H1 (cell line): ENCODE results near the gene SPRR1B. TPM values are rescaled to one million over a fixed set of nuclear protein-coding genes. Genes with fewer than 3 reads are reported as not detected.

Source experiments
- CTCF ChIA-PET: fragments of 300-600 bp; sonication (Branson Sonifier 250); formaldehyde crosslinking; loops from one replicate; lab custom pipeline; 2021; ENCODE audit not compliant: partially characterized antibody; lab: Charles Lee
- POLR2A ChIA-PET: fragments of 300-600 bp; sonication (Branson Sonifier 250); formaldehyde crosslinking; loops from one replicate; lab custom pipeline; 2021; ENCODE audit warnings: inconsistent platforms; ENCODE audit not compliant: partially characterized antibody; lab: Charles Lee
- DNase-seq, 2 experiments: peaks; one replicate each; pipeline versions ENCODE4 v3.0.0 to v3.0.0-alpha.2; 2010 to 2022; ENCODE audit warnings: low spot score in 2 of 2, low read depth in 1 of 2, mixed read lengths in 1 of 2
- FAIRE-seq: peaks from 2 replicates; lab custom pipeline; 2011; peaks lifted over from hg19 to GRCh38; lab: Jason Lieb, UNC
- H2AFZ ChIP-seq: 2 replicates; pipeline ENCODE4 v1.8.1; 2012; ENCODE audit warnings: low read length, inconsistent platforms
- H2AK5ac ChIP-seq: 2 replicates; pipeline ENCODE4 v1.6.1; 2013; ENCODE audit warnings: low read depth, low read length
- H2BK120ac ChIP-seq: replicated peaks from 2 replicates; pipeline ENCODE3; 2013; ENCODE audit warnings: low read depth, low read length, inconsistent platforms
- H2BK12ac ChIP-seq: 2 replicates; pipeline ENCODE4 v1.6.1; 2013; ENCODE audit warnings: low read depth, low read length
- H2BK15ac ChIP-seq: 2 replicates; pipeline ENCODE4 v1.6.1; 2013; ENCODE audit warnings: low read length
- H2BK20ac ChIP-seq: 2 replicates; pipeline ENCODE4 v1.6.1; 2013; ENCODE audit warnings: low read length
- H2BK5ac ChIP-seq: 2 replicates; pipeline ENCODE4 v1.6.1; 2013; ENCODE audit warnings: low read depth, low read length
- H3K14ac ChIP-seq: 2 replicates; pipeline ENCODE4 v1.6.1; 2013; ENCODE audit warnings: inconsistent platforms; ENCODE audit not compliant: insufficient read length
- H3K18ac ChIP-seq: 2 replicates; pipeline ENCODE4 v1.6.1; 2013; ENCODE audit warnings: low read length; ENCODE audit errors: extremely low read depth
- H3K23ac ChIP-seq: 2 replicates; pipeline ENCODE4 v1.6.1; 2013; ENCODE audit warnings: inconsistent platforms; ENCODE audit not compliant: insufficient read length
- H3K23me2 ChIP-seq: 2 replicates; pipeline ENCODE4 v1.6.1; 2013; ENCODE audit warnings: low read depth, low read length
- H3K27ac ChIP-seq: 2 replicates; pipeline ENCODE4 v1.6.1; 2011; ENCODE audit warnings: low read depth, low read length, inconsistent platforms
- H3K27me3 ChIP-seq, 4 experiments: replicated peaks in 1 of 4; 1 replicate in 1 of 4; 2 replicates in 3 of 4; pipeline versions ENCODE4 v1.6.1 to v1.8.1; 2011 to 2013; ENCODE audit warnings: low read length in 3 of 4, mild to moderate bottlenecking in 3 of 4, inconsistent platforms in 2 of 4, mixed read lengths in 2 of 4, moderate library complexity in 1 of 4; ENCODE audit not compliant: control insufficient read depth in 3 of 4, insufficient read depth in 3 of 4; ENCODE audit errors: extremely low read depth in 1 of 4
- H3K36me3 ChIP-seq, 4 experiments: 2 replicates each; pipeline versions ENCODE4 v1.6.1 to v1.8.1; 2011 to 2013; ENCODE audit warnings: mild to moderate bottlenecking in 4 of 4, low read length in 3 of 4, moderate library complexity in 2 of 4, control low read depth in 1 of 4, inconsistent platforms in 1 of 4; ENCODE audit not compliant: insufficient read depth in 4 of 4, control insufficient read depth in 2 of 4
- H3K4ac ChIP-seq: replicated peaks from 2 replicates; pipeline ENCODE3; 2013; ENCODE audit warnings: low read length, low read depth, mixed read lengths, inconsistent platforms; ENCODE audit not compliant: insufficient read length
- H3K4me1 ChIP-seq, 4 experiments: replicated peaks in 1 of 4; 1 replicate in 1 of 4; 2 replicates in 3 of 4; pipeline versions ENCODE4 v1.6.1 to v1.8.1; 2011 to 2013; ENCODE audit warnings: low read length in 3 of 4, inconsistent platforms in 2 of 4, mixed read lengths in 1 of 4; ENCODE audit not compliant: insufficient read depth in 4 of 4, control insufficient read depth in 3 of 4
- H3K4me2 ChIP-seq, 2 experiments: 2 replicates each; pipeline versions ENCODE4 v1.6.1 to v1.8.1; 2011 to 2013; ENCODE audit warnings: low read depth in 2 of 2, low read length in 2 of 2, control low read depth in 1 of 2, inconsistent platforms in 1 of 2, mild to moderate bottlenecking in 1 of 2; ENCODE audit not compliant: insufficient read depth in 1 of 2
- H3K4me3 ChIP-seq, 4 experiments: fragments of 200-600, 300-600 bp in 1 of 4; sonication (generic), shearing (Covaris generic), sonication (Bioruptor Twin) in 1 of 4; 2 replicates each; pipeline versions ENCODE4 v1.5.1 to v1.8.1; 2011 to 2016; ENCODE audit warnings: low read length in 4 of 4, low read depth in 3 of 4, control low read depth in 2 of 4, inconsistent platforms in 2 of 4, mild to moderate bottlenecking in 2 of 4, mixed read lengths in 1 of 4, moderate library complexity in 1 of 4; ENCODE audit not compliant: insufficient read depth in 2 of 4; ENCODE audit errors: extremely low read depth in 1 of 4
- H3K56ac ChIP-seq: replicated peaks from 2 replicates; pipeline ENCODE3; 2013; ENCODE audit warnings: low read depth, mild to moderate bottlenecking, mixed read lengths, low read length, inconsistent platforms; ENCODE audit not compliant: insufficient read length
- H3K79me1 ChIP-seq: 2 replicates; pipeline ENCODE4 v1.6.1; 2013; ENCODE audit warnings: low read depth, low read length, control low read depth
- H3K79me2 ChIP-seq, 2 experiments: 2 replicates each; pipeline versions ENCODE4 v1.6.1 to v1.8.1; 2012 to 2013; ENCODE audit warnings: low read length in 2 of 2, mild to moderate bottlenecking in 2 of 2, inconsistent platforms in 1 of 2; ENCODE audit not compliant: insufficient read depth in 2 of 2, control insufficient read depth in 1 of 2
- H3K9ac ChIP-seq, 4 experiments: replicated peaks in 1 of 4; 1 replicate in 1 of 4; 2 replicates in 3 of 4; pipeline versions ENCODE4 v1.6.1 to v1.8.1; 2011 to 2013; ENCODE audit warnings: low read depth in 3 of 4, low read length in 3 of 4, control low read depth in 2 of 4, mild to moderate bottlenecking in 2 of 4, moderate library complexity in 2 of 4, inconsistent platforms in 1 of 4; ENCODE audit errors: extremely low read depth in 1 of 4
- H3K9me3 ChIP-seq, 2 experiments: 2 replicates each; pipeline versions ENCODE4 v1.6.1 to v1.8.1; 2012 to 2013; ENCODE audit warnings: mild to moderate bottlenecking in 2 of 2, moderate library complexity in 2 of 2, control low read depth in 1 of 2, inconsistent platforms in 1 of 2, low read depth in 1 of 2, low read length in 1 of 2, mixed read lengths in 1 of 2; ENCODE audit not compliant: insufficient read depth in 2 of 2
- H4K20me1 ChIP-seq, 2 experiments: replicated peaks in 1 of 2; 2 replicates each; pipeline versions ENCODE3 to v1.8.1; 2011 to 2013; ENCODE audit warnings: inconsistent platforms in 2 of 2, low read length in 2 of 2, mild to moderate bottlenecking in 1 of 2; ENCODE audit not compliant: insufficient read depth in 2 of 2, control insufficient read depth in 1 of 2
- H4K5ac ChIP-seq: 2 replicates; pipeline ENCODE4 v1.6.1; 2013; ENCODE audit warnings: low read length, low read depth, mixed read lengths, inconsistent platforms; ENCODE audit not compliant: insufficient read length
- H4K8ac ChIP-seq: 2 replicates; pipeline ENCODE4 v1.8.0; 2013; ENCODE audit warnings: mild to moderate bottlenecking, moderate library complexity, low read length, inconsistent platforms; ENCODE audit not compliant: insufficient read depth; ENCODE audit errors: extremely low read depth
- H4K91ac ChIP-seq: replicated peaks from 2 replicates; pipeline ENCODE3; 2013; ENCODE audit warnings: low read length, mixed read lengths, inconsistent platforms; ENCODE audit not compliant: insufficient read length
- ATF3 ChIP-seq: IDR thresholded peaks from 2 replicates; pipeline ENCODE4 v1.6.1; 2011; ENCODE audit warnings: low read depth, mild to moderate bottlenecking, low read length; ENCODE audit not compliant: insufficient read depth
- BCL11A ChIP-seq, 2 experiments: IDR thresholded peaks; one replicate each; pipeline ENCODE4 v1.6.1; 2011; ENCODE audit warnings: low read depth in 2 of 2, low read length in 2 of 2, mild to moderate bottlenecking in 2 of 2
- CEBPB ChIP-seq: IDR thresholded peaks from 2 replicates; pipeline ENCODE4 v1.6.1; 2012; ENCODE audit warnings: low read depth, low read length
- E2F6 ChIP-seq: IDR thresholded peaks from 2 replicates; pipeline ENCODE4 v1.6.1; 2012; ENCODE audit warnings: inconsistent platforms
- HDAC6 ChIP-seq: IDR thresholded peaks from one replicate; pipeline ENCODE4 v1.7.1; 2012; ENCODE audit warnings: low read depth, mild to moderate bottlenecking, inconsistent platforms, low read length, moderate library complexity
- JUN ChIP-seq: IDR thresholded peaks from 2 replicates; pipeline ENCODE4 v1.6.1; 2011; ENCODE audit warnings: low read depth, mild to moderate bottlenecking, improper control_type of control experiment, low read length
- RAD21 ChIP-seq, 2 experiments: IDR thresholded peaks in 1 of 2; conservative IDR thresholded peaks in 1 of 2; 2 replicates each; pipeline ENCODE4 v1.6.1; 2011; ENCODE audit warnings: low read depth in 2 of 2, low read length in 2 of 2, improper control_type of control experiment in 1 of 2, inconsistent platforms in 1 of 2, mild to moderate bottlenecking in 1 of 2, moderate library complexity in 1 of 2
- SAP30 ChIP-seq: fragments of 300-600 bp; sonication (generic); IDR thresholded peaks from 2 replicates; pipeline ENCODE4 v1.7.1; 2012; ENCODE audit warnings: low read length, moderate library complexity, mild to moderate bottlenecking, inconsistent platforms; ENCODE audit not compliant: insufficient read depth, insufficient replicate concordance
- SIRT6 ChIP-seq: IDR thresholded peaks from one replicate; pipeline ENCODE4 v1.7.1; 2012; ENCODE audit warnings: low read length, inconsistent platforms
- SIX5 ChIP-seq: IDR thresholded peaks from 2 replicates; pipeline ENCODE4 v1.6.1; 2011; ENCODE audit warnings: mild to moderate bottlenecking, low read depth, low read length
- SUZ12 ChIP-seq: fragments of 200-600 bp; sonication (generic); IDR thresholded peaks from 2 replicates; pipeline ENCODE4 v1.6.1; 2012; ENCODE audit warnings: mild to moderate bottlenecking, inconsistent platforms, low read length, moderate library complexity, mixed read lengths
- TBP ChIP-seq: IDR thresholded peaks from 2 replicates; pipeline ENCODE4 v1.6.1; 2011; ENCODE audit warnings: low read depth, low read length, improper control_type of control experiment
- ZNF274 ChIP-seq: IDR thresholded peaks from 2 replicates; pipeline ENCODE4 v1.7.0; 2012; ENCODE audit warnings: low read length, borderline replicate concordance; ENCODE audit errors: extremely low read depth
- WGBS, 2 experiments: shearing (Covaris generic) in 1 of 2; methylation state at CpG; one replicate each; pipeline versions ENCODE4 v1.1.6 to v1.1.7; 2013 to 2015; ENCODE audit warnings: low lambda C conversion rate in 2 of 2, mixed read lengths in 2 of 2, inconsistent platforms in 1 of 2, low coverage in 1 of 2, missing lambda C conversion rate in 1 of 2; ENCODE audit not compliant: insufficient replicate concordance in 2 of 2, insufficient coverage in 1 of 2, insufficient read length in 1 of 2; ENCODE audit errors: extremely low coverage in 1 of 2, missing lambda C conversion rate in 1 of 2; 5-methylcytosine and 5-hydroxymethylcytosine counted together
- polyA plus RNA-seq, 7 experiments: library from polyadenylated mRNA; depleted of rRNA in 3 of 7; stranded (reverse) in 5 of 7; unstranded in 2 of 7; fragments of >200 nt in 5 of 7; fragments of 200-250 nt in 2 of 7; gene quantifications; 1 replicate in 5 of 7; 2 replicates in 1 of 7; 4 replicates in 1 of 7; pipeline versions ENCODE4 v1.2.1 to v1.2.3, GENCODE V29; 2011 to 2013; ENCODE audit warnings: missing spikeins in 2 of 7, mixed read lengths in 2 of 7
- total RNA-seq: library from RNA; stranded (reverse); fragmentation: NEBNext Ultra II Directional; extraction: Animal tissue kit (Norgen Biotek cat#: 25700); gene quantifications from 2 replicates; pipeline ENCODE4 v1.2.1, GENCODE V29; 2021

SPRR1B gene
- total and polyA plus RNA-seq, 2 of the 8 experiments (the other 6 are each of a cell fraction or from before 2014, with no cell fraction given), result 0.23 TPM; not detected in 1

GRCh38 chr1:153024413-153024812, 6.6 kb upstream of the SPRR1B start:
- ChIA-PET CTCF (interaction anchor here (0.8 kb wide), 1 partner anchor 8 kb away, joined by 4 read pairs; no protein-coding TSS in a partner anchor), POLR2A (no interaction called here)
- no peaks in the 10 kb centered on the region for H3K79me1 ChIP-seq
- no peak overlapping the region for H2BK20ac ChIP-seq
- H2BK15ac ChIP-seq, result no peak overlapping the region
- FAIRE-seq (no peak), DNase-seq (no peak)
- H4K5ac ChIP-seq, result no peak overlapping the region
- no peaks in the 10 kb centered on the region for H3K9me3 ChIP-seq
- H4K20me1 ChIP-seq, result no peaks in the 10 kb centered on the region
- H3K56ac ChIP-seq, result no peak overlapping the region
- H3K27ac ChIP-seq, result no peak overlapping the region
- H3K79me2 ChIP-seq, result no peaks in the 10 kb centered on the region
- H3K14ac ChIP-seq, result no peak overlapping the region
- no peak overlapping the region for H2AK5ac ChIP-seq
- H3K23ac ChIP-seq, result no peak overlapping the region
- WGBS, 2 experiments, result 100% methylated on average over 1 of the region's 1 CpG; no CpG with 5 or more reads in 1 of the 2 experiments
- no peak overlapping the region for H2BK120ac ChIP-seq
- H3K4me2 ChIP-seq, result no peak overlapping the region
- no peaks in the 10 kb centered on the region for H3K23me2 ChIP-seq
- H3K9ac ChIP-seq, result no peak overlapping the region
- H4K8ac ChIP-seq, result no peak overlapping the region
- H2AFZ ChIP-seq, result no peak overlapping the region
- H2BK12ac ChIP-seq, result no peak overlapping the region
- no peaks in the 10 kb centered on the region for H3K36me3 ChIP-seq
- H2BK5ac ChIP-seq, result no peak overlapping the region
- peaks cover 0 to 5% (median under 1%) of the 10 kb centered on the region in 4 experiments; a peak in 1 of 7 replicates for H3K4me1 ChIP-seq
- no peaks in the 10 kb centered on the region; a peak in 1 of 7 replicates for H3K27me3 ChIP-seq
- no peak overlapping the region for H4K91ac ChIP-seq
- no peak overlapping the region for H3K4me3 ChIP-seq
- no peak overlapping the region for H3K4ac ChIP-seq
- no peak overlapping the region for H3K18ac ChIP-seq
- no peak for TF ChIP-seq JUN
- no peak for TF ChIP-seq ATF3
- no peak for TF ChIP-seq SUZ12
- no peak for TF ChIP-seq TBP
- no peak for TF ChIP-seq SAP30
- TF ChIP-seq ZNF274, result no peak
- TF ChIP-seq BCL11A (IDR thresholded peaks at IDR 0.05; ENCODE audit: low read depth in 2 of 2, low read length in 2 of 2), result no peak
- no peak for TF ChIP-seq CEBPB
- TF ChIP-seq SIRT6, result no peak
- no peak for TF ChIP-seq RAD21 (IDR thresholded peaks at IDR 0.05 in 1 of 2, conservative IDR thresholded peaks at IDR 0.05 in 1 of 2; ENCODE audit: low read depth in 2 of 2, low read length in 2 of 2)
- no peak for TF ChIP-seq E2F6
- no peak for TF ChIP-seq SIX5
- TF ChIP-seq HDAC6, result no peak
